DMS 273 (cell line): ENCODE measurements around the gene C2CD2.

ENCODE experiments used
- DNase-seq: peaks from one replicate; lab custom pipeline; 2025; ENCODE audit not compliant: unreplicated experiment; lab: John Stamatoyannopoulos, UW

C2CD2 gene

GRCh38 chr21:41848958-41849580 is 104.7 kb downstream of the C2CD2 start:
- DNase-seq: no peak

GRCh38 chr21:41848533-41848932 is 105.3 kb downstream of the C2CD2 start:
- no peak for DNase-seq

GRCh38 chr21:41847066-41847804 is 106.6 kb downstream of the C2CD2 start:
- DNase-seq: no peak

GRCh38 chr21:41846536-41846935 is 107.3 kb downstream of the C2CD2 start:
- no peak for DNase-seq

- no peak for DNase-seq
Observed at GRCh38 chr21:41846033-41846317, 107.8 kb downstream of the C2CD2 start.

- DNase-seq: no peak
Observed at GRCh38 chr21:41845310-41846032, 108.3 kb downstream of the C2CD2 start.

- DNase-seq: no peak
Observed at GRCh38 chr21:41843584-41843983, 110.2 kb downstream of the C2CD2 start.

- DNase-seq: no peak
Observed at GRCh38 chr21:41840880-41841279, 112.9 kb downstream of the C2CD2 start.

GRCh38 chr21:41839387-41840000 is 114.3 kb downstream of the C2CD2 start:
- no peak for DNase-seq

- no peak for DNase-seq
Observed at GRCh38 chr21:41837756-41838297, 116.0 kb downstream of the C2CD2 start.

GRCh38 chr21:41836166-41837015 is 117.4 kb downstream of the C2CD2 start:
- no peak for DNase-seq

GRCh38 chr21:41835711-41836154 is 118.1 kb downstream of the C2CD2 start:
- no peak for DNase-seq
